ENCODE data around the gene GNLY. TPM values are rescaled to one million over a fixed set of nuclear protein-coding genes. Genes with fewer than 3 reads are reported as not detected.
"Not testable (repeated sequence)": the region's sequence is repeated elsewhere in the genome, so short reads cannot be mapped to it uniquely, and the experiment has no call there.

The GNLY gene
- total RNA-seq, 1 donor from 2014 or later = not detected

GRCh38 chr2:85663594-85664565 is 30.3 kb upstream of the GNLY start:
- no peak for DNase-seq (ENCODE audit: extremely low read depth, low read depth, low spot score)

GRCh38 chr2:85665264-85665937 is 28.8 kb upstream of the GNLY start:
- no peak for DNase-seq (ENCODE audit: extremely low read depth, low read depth, low spot score)

- no peak for DNase-seq (ENCODE audit: extremely low read depth, low read depth, low spot score)
Measured at GRCh38 chr2:85666016-85666415, 28.1 kb upstream of the GNLY start.

- no peak for DNase-seq (ENCODE audit: extremely low read depth, low read depth, low spot score)
Measured at GRCh38 chr2:85666435-85667316, 27.5 kb upstream of the GNLY start.

GRCh38 chr2:85667561-85668008 is 26.6 kb upstream of the GNLY start:
- DNase-seq (ENCODE audit: extremely low read depth, low read depth, low spot score) = no peak

GRCh38 chr2:85668009-85668856 is 25.9 kb upstream of the GNLY start, which contains the start of gene SFTPB:
SFTPB (minus strand) TSS chr2:85668199; CDS start chr2:85668183, 16 bp downstream.
- DNase-seq (ENCODE audit: extremely low read depth, low read depth, low spot score) = no peak

GRCh38 chr2:85668857-85669142 is 25.4 kb upstream of the GNLY start:
- no peak for DNase-seq (ENCODE audit: extremely low read depth, low read depth, low spot score)

GRCh38 chr2:85669549-85669948 is 24.6 kb upstream of the GNLY start:
- DNase-seq (ENCODE audit: extremely low read depth, low read depth, low spot score) = no peak

- not testable (repeated sequence) for DNase-seq (ENCODE audit: extremely low read depth, low read depth, low spot score)
Measured at GRCh38 chr2:85670416-85670815, 23.7 kb upstream of the GNLY start.

- no peak for DNase-seq (ENCODE audit: extremely low read depth, low read depth, low spot score)
Measured at GRCh38 chr2:85672456-85672855, 21.7 kb upstream of the GNLY start.

GRCh38 chr2:85673716-85674375 is 20.3 kb upstream of the GNLY start:
- DNase-seq (ENCODE audit: extremely low read depth, low read depth, low spot score) = no peak

GRCh38 chr2:85674417-85674816 is 19.7 kb upstream of the GNLY start:
- DNase-seq (ENCODE audit: extremely low read depth, low read depth, low spot score) = no peak

GRCh38 chr2:85675427-85675826 is 18.7 kb upstream of the GNLY start:
- no peak for DNase-seq (ENCODE audit: extremely low read depth, low read depth, low spot score)

- DNase-seq (ENCODE audit: extremely low read depth, low read depth, low spot score) = no peak
Measured at GRCh38 chr2:85675866-85676548, 18.2 kb upstream of the GNLY start.

- DNase-seq (ENCODE audit: extremely low read depth, low read depth, low spot score) = no peak
Measured at GRCh38 chr2:85678377-85678776, 15.8 kb upstream of the GNLY start.

GRCh38 chr2:85678794-85679672 is 15.1 kb upstream of the GNLY start:
- no peak for DNase-seq (ENCODE audit: extremely low read depth, low read depth, low spot score)

- no peak for DNase-seq (ENCODE audit: extremely low read depth, low read depth, low spot score)
Measured at GRCh38 chr2:85680707-85681371, 13.3 kb upstream of the GNLY start.
